GM12874 (cell line): ENCODE data around the gene PDZRN3.

Source experiments
- CTCF ChIP-seq: IDR thresholded peaks from 2 replicates; pipeline ENCODE4 v1.5.1; 2011; ENCODE audit warnings: low read depth, mild to moderate bottlenecking, control low read depth, low read length, moderate library complexity; ENCODE audit not compliant: insufficient read depth

PDZRN3 gene

GRCh38 chr3:73394240-73394639, 230.5 kb downstream of the PDZRN3 start:
- no peak for TF ChIP-seq CTCF

- TF ChIP-seq CTCF, result no peak
Measured at GRCh38 chr3:73393005-73393404, 231.7 kb downstream of the PDZRN3 start.

- TF ChIP-seq CTCF, result no peak
Measured at GRCh38 chr3:73391984-73392383, 232.8 kb downstream of the PDZRN3 start.

GRCh38 chr3:73389928-73390327, 234.8 kb downstream of the PDZRN3 start:
- TF ChIP-seq CTCF, result no peak

- no peak for TF ChIP-seq CTCF
Measured at GRCh38 chr3:73389117-73389813, 235.5 kb downstream of the PDZRN3 start.

- TF ChIP-seq CTCF, result no peak
Measured at GRCh38 chr3:73385568-73385967, 239.2 kb downstream of the PDZRN3 start.

- no peak for TF ChIP-seq CTCF
Measured at GRCh38 chr3:73384091-73384906, 240.4 kb downstream of the PDZRN3 start.
